Left cardiac atrium (tissue), 4 donors: ENCODE results near the gene LSM7. TPM values are rescaled to one million over a fixed set of nuclear protein-coding genes. Genes with fewer than 3 reads are reported as not detected.

Source experiments
- ATAC-seq, 2 donors: fragments of 200-7000 bp; cut with Tn5 transposase; one replicate each; pipeline ENCODE4 v1.9.1; 2020; ENCODE audit warnings: mild to moderate bottlenecking in 2 of 2, moderate library complexity in 2 of 2
- DNase-seq: peaks from one replicate; pipeline ENCODE4 v3.0.0-alpha.2; 2020
- intact Hi-C, 2 donors: fragments of 100-400 bp; cut with DNase I; formaldehyde crosslinking; loops; one replicate each; pipeline versions ENCODE4 v1.14.1 to v1.15.1; 2022 to 2023
- total RNA-seq, 2 donors: library from RNA; stranded (reverse); fragmentation: NEBNext Ultra II Directional; extraction: Animal tissue kit (Norgen Biotek cat#: 25700); gene quantifications; one replicate each; pipeline ENCODE4 v1.2.1, GENCODE V29; 2021
- donor health status: DM: no; HTN: yes; CAD: no.
- donor health status: DM: no; HTN: yes; CAD: no; lungs with severe emphysema.
- donor health status: DM: yes; HTN: yes; CAD: no.
- donor health status: Dilated cardiomyopathy.

LSM7 gene
- total RNA-seq, 2 donors from 2014 or later = 43.6 to 47.7 TPM

DNA sequence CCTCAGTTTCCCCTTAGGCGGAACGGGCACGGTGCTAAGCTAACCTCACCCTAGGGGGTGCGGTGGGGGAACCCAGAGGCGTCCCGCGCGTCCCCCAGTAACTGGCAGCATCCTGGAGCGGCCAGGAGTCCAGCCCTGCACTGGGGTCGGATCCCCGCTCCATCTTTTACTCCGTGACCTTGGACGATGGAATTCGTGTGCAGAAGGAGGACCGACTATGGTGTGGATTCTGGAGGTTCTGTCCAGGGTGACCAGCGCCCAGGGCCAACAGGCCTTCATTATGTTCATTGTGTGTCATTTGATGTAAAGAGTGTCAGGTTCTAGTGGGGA, 728 bp upstream of the LSM7 start:
- intact Hi-C loops = no loop called here
- ATAC-seq (peak in 1 of 2 donors; percentile 10), DNase-seq (no peak)

DNA sequence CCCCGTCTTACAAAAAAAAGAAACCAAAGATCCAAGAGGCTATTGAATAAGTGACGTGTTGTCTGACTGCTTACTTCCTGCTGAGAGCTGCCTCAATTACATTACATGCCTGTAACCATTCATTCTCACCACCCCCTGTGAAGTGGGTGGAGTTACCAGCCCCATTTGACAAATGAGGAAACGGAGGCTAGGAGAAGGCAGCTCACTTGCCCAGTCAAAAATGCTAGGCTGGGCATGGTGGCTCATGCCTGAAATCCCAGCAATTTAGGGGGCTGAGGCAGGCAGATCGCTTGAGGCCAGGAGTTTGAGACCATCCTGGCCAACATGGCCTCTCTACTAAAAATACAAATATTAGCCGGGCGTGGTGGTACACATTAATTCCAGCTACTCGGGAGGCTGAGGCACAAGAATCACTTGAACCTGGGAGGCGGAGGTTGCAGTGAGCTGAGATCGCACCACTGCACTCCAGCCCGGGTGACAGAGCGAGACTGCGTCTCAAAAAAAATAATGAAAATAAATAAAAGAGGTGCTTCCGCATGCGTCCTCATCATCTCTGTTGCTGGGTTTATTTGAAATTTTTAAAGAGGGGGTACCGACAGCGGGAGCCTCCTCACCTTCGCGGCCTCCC, 499 bp downstream of the LSM7 start:
- ATAC-seq (peak; percentile 19 to 58), DNase-seq (no peak)
- intact Hi-C loops = no loop called here

DNA sequence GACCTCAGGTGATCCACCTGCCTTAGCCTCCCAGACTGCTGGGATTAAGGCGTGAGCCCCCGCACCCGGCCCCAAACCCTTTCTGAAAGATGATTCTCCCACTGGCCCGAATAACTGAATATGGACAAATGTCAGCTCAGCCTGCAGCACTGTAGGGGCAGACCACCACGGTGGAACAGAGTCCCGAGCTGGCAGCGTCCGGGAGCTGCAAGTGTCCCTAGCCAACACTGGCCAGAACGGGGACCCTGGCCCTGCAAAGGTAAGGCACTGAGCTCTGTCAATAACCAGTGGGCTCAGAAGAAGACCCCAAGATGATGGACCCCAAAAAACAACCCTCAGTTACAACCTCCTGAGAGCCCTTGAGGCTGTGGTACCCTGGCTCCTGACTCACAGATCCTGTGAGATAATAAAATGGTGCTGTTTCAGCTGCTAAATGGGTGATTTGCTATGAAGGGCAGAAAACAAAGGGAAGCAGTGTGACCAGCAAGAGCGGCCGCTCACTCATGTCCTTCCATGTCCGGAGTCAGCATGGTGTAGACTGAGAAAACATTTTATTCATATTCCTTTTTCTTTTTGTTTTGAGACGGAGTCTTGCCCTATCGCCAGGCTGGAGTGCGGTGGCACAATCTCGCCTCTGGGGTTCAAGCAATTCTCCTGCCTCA, 1.6 kb downstream of the LSM7 start:
- ATAC-seq (no peak), DNase-seq (no peak)
- intact Hi-C loops = no loop called here

DNA sequence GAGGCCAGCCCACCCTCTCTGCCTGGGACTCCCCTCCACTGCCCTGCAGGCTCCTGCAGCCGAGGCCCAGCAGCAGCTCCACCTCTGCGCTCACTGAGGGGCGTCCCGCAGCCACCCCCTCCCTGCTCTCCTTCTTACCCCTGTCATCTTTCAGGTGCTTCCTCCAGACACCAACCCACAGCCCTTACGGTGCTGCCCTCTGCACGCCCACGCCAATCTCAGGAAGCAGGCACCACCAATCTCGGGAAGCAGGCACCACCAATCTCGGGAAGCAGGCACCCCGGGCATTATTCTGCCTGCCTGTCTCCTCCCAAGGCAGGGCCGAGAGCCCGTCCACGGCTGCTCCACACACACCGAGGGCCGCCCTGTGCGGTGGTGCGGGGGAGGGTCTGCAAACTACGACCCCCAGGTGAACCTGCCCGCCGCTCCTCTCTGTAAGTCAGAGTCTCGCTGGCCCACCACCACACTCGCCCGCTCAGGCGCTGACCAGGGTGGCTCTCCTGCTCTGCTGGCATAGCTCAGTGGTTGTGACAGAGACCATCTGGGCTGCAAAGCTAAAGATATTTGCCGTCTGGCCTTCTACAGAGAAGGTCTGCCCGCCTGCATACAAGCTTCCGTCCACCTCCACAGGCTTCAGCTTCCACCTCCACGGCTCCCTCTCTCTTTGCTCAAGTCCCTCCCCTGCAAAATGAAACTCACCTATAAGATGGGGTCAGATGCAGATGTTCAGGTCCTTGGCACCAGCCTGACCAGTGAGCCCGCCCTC, 2.9 kb downstream of the LSM7 start:
- ATAC-seq (no peak), DNase-seq (no peak)
- intact Hi-C loops = no loop called here

DNA sequence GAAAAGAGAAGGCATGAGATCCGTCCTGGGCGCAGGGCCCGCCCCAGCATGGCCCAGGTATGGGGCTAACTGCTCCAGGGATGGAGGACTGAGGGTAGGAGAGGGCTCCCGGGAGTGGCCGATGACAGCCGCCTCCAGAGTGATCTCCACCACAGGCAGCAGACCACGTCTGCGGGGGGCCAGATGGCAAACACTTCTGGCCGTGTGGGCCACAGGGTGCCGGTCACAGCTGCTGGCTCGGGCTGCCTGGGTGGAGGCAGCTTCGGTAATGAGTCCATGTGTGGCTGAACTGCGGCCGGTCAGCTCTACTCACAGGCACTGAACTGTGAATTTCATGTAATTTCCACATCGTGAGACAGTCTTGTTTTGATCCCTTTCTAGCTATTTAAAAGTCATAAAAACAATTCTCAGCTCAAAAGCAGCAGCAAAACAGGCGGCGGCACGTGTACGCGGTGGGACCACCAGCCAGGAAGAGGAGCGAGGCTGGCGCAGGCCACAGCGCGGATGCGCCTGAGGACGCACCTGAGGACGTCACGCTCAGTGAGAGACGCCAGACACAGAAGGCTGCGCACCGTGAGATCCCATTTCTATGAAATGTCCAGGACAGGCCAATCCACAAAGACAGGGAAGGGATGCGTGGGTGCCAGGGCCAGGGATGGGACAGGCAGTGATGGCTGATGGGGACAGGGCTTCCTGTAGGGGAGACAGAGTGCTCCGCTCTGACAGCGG, 4.0 kb downstream of the LSM7 start:
- no peak for ATAC-seq
- intact Hi-C loops = no loop called here
- DNase-seq = no peak

DNA sequence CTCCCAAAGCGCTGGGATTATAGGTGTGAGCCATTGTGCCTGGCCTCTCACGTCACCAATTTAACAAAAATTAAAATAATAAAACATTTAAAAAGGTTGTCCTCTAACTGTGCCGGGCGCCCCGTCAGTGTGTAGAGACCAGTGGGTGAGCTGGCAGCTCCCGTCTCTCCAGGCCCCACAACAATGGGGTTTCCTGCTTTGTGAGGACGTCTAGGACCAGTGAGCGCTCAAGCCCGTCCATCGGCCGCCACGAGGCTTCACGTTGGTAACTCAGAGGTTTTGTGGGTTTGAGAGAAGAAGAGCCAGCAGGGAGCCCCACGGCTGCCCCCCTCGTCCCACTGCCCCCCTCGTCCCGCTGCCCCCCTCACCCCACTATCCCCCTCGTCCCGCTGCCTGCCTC, 4.7 kb downstream of the LSM7 start:
- no peak for ATAC-seq
- intact Hi-C loops = no loop called here
- no peak for DNase-seq

DNA sequence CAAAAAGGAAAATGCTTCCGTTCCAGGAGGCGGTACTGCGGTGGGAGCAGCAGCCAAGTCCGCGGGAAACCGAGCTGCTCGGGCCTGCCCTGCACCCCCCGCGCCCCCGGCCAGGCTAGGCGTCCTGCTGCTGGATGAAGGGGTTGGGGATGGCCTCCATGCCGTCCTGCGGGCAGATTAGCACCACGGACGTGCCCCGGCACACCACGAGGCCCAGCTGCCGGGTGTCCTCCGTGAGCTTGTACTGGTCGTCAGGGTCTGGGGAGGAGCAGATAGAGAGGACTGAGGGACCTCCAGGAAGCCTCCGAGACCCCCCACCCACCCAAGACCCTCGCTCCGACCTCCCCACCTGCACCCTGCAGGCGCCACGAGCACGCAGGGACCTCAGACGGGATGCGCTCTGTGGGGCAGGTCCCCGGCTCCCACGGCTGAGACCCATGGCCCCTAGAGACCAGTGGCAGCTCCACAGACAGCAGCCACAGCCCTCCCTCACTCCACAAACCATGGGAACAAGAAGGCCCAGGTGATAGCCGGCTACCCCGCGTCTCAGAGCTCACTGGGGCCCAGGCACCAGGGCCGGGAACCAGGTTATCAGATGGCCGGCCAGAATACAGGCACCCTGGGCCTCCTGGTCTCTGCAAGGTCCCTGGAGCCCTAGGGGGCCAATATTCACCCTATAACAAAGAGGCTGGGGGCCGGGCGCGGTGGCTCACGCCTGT, 6.7 kb downstream of the LSM7 start:
- ATAC-seq (no peak), DNase-seq (no peak)
- intact Hi-C loops = no loop called here

DNA sequence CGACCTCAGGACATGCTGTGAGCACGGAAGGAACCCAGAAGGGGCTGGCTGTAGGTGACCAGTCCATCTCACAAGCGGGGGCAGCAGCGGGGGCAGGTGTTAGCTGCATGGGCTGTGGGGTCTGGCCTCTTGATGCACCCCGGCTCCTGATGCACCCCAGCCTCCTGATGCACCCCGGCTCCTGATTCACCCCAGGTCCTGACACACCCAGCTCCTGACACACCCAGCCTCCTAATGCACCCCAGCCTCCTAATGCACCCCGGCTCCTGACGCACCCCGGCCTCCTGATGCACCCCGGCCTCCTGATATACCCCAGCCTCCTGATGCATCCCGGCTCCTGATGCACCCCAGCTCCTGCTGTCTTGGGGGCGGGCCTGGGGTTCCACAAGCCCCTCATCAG, 7.4 kb downstream of the LSM7 start:
- no peak for ATAC-seq
- no peak for DNase-seq
- intact Hi-C loops = no loop called here

DNA sequence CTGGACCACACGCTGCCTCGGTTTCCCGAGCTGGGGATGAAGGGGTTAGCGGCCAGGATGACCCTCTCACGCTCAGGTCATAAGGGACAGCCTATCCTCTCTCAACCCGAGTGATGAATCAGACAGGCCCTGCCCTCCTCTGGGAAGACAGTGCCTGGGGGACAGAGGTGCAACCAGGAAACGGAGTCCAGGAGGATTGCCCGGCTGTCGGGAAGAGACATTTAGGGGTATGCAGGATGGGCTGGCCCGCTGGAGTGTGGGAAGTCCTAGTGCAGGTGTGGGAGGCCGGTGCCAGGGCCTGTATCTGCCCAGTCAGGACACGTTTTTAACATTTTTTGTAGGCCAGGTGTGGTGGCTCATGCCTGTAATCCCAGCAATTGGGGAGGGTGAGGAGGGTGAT, 8.3 kb downstream of the LSM7 start:
- no peak for ATAC-seq
- DNase-seq = no peak
- intact Hi-C loops = no loop called here

DNA sequence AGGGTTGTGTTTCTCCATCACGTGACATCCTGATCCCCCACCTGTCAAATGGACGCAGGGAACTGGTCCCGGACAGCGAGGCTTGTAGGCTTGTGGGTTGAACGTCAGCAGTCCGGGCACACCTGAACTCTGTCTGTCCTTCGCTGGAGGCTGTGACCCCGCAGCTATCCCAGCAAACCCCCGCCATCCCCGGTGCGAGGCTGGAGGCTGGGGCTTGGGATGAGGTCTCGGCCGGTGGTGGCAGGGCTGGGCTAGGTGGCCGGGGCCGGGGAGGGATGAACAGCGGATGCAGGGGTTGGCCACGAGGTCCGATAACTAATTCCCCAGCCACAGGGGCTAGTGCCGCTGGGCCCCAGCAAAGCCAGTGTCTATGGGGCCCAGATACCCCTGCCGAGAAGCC, 8.8 kb downstream of the LSM7 start:
- DNase-seq = no peak
- no peak for ATAC-seq
- intact Hi-C loops = loop anchor here (5.0 to 10.0 kb wide), 3 partner anchors 47 to 165 kb away; partner anchors contain the start of gene AP3D1 (in 1 of the 2)

DNA sequence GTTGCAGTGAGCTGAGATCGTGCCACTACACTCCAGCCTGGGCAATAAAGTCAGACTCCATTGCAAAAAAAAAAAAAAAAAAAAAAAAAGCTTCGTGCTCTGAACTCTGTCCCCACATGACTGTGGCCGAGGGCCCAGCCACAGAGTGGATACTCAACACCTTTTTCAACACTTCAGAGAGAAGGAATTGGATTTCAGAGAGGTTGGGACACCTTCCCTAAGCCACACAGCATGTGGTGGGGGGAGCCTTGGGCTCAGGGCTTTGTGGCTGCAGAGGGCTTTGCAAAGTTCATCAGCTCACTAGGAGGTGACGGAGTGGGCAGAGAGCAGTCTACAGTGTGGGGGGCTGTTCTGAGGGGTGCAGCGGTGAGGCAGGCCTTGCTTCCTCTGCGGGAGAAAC, 9.5 kb downstream of the LSM7 start:
- DNase-seq (no peak), ATAC-seq (no peak)
- intact Hi-C loops = loop anchor here (5.0 to 10.0 kb wide), 3 partner anchors 47 to 164 kb away; partner anchors contain the start of gene AP3D1 (in 1 of the 2)

DNA sequence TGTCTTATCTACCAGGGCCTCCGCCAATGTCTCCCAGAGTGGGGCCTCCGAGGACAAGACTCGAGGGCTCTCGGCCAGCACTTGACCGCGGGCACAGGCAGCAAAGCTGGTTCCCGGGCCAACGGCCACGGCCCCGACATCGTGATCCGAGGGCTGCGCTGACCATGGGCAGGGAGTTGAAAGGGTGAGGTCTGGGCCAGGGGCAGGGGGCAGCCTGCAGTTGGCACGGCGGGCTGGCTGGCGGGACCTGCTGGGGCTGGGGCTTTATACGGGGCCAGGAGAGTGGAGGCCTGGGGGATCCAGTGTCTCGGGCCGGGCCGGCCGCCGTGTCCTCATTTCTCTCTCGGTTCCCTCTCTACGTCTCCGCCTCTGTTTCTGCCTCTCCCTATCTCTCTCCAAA, 10.6 kb downstream of the LSM7 start:
- intact Hi-C loops = loop anchor here (5.0 to 10.0 kb wide), 3 partner anchors 45 to 163 kb away; partner anchors contain the start of gene AP3D1 (in 1 of the 2)
- ATAC-seq (no peak), DNase-seq (no peak)

DNA sequence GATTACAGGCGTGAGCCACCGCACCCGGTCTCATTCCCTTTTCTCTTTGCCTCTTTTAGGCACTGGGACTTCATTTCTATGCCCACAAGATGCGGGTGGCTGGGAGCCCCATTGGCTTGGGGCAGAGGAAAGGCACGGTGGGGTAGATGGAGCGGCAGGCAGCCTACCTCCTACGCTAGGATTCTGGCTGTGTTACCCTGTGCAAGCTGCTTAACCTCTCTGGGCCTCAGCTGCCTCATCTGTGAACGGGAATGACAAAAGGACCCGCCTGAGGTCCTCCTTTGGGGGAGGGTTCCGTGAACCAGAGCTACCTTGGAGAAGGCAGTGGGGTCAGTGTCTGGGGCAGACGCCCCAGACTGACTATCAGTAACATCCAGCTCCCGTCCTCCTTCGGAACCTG, 11.1 kb downstream of the LSM7 start:
- DNase-seq = no peak
- intact Hi-C loops = loop anchor here (5.0 to 10.0 kb wide), 3 partner anchors 45 to 162 kb away; partner anchors contain the start of gene AP3D1 (in 1 of the 2)
- no peak for ATAC-seq

DNA sequence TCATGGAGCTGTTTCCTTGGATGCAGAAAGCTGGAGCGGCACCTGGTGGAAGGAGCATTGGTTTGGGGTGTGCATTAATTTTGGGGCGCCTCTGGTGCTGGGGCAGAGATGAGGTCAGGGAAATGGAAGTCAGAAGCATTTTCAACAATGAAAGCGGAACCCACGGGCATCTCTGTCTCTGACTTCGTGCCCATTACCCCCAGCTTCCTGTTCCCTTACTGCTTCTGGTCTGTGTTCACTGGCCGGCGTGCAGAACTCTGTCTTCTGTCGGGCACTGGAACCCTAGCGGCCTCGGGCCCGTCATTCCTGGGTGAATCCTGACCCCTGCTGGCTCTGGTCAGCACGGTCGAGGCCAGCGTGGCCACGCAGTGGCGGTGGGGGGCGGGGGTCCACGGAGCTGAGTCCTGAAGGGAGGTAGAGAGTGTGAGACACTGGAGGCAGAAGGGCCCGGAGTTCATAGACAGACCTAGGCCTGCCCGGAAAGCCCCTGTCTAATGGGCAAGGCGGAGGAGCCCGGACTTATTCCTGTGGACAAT, 12.5 kb downstream of the LSM7 start:
- peak; percentile 75 for DNase-seq
- peak; percentile 91 to 93 for ATAC-seq
- intact Hi-C loops = loop anchor here (5.0 to 10.0 kb wide), 3 partner anchors 44 to 161 kb away; partner anchors contain the start of gene AP3D1 (in 1 of the 2)

DNA sequence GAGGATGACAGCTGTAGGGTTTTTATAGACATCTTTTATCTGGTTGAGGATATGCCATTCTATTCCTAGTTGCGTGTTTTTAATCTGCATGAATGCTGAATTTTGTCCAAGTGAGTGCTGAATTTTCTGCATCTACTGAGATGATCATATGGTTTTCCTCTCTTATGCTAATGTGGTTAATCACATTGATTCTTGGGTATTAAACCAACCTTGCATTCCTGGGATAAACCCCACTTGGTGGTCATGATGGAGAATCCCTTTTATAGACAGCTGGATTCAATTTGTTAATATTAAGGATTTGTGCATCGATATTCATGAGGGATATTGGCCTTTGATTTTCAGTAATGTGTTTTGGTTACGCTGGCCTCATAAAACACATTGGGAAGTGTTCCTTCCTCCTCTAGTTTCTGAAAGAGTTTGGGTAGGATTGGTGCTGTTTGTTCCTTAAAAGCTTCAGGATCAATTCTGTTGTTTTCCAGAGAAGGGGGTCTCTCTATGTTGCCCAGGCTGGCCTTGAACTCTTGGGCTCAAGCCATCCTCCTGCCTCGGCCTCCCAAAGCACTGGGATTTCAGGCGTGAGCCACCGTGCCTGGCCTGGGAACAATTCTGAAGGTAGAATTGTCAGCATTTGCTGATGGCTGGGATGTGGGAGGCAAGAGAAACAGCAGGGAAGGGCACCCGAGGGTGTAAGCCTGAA, 13.1 kb downstream of the LSM7 start:
- DNase-seq = no peak
- intact Hi-C loops = loop anchor here (5.0 to 10.0 kb wide), 3 partner anchors 43 to 160 kb away; partner anchors contain the start of gene AP3D1 (in 1 of the 2)
- no peak for ATAC-seq

DNA sequence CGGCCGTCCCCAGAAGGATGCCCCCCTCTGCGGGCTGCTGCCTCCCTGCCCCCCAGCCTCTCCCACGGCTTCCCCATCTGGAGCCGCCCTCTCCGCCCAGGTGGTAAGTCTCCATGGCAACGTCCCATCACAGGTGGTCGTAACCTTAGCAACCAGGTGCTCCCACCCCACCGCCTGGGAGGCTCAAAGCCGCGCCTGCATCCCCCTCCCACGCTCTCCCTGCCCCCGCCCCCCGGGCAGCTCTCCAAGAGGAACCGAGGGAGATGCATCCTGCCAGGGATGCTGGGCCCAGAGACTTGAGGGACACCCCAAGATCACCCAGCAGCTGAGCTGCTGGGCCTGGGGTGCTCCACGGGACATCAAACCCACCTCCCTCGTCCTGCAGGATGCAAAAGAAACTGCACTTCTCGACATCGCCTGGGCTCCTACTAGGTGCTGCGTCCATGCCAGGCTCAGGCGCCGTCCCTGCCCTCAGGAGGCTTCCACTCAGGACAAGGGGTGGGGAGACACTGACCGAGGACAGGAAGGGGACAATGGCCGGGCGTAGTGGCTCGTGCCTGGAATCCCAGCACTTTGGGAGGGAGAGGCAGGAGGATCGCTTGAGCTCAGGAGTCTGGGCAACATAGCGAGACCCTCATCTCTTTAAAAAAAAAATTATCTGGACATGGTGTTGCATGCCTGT, 15.4 kb downstream of the LSM7 start:
- ATAC-seq (no peak), DNase-seq (no peak)
- intact Hi-C loops = loop anchor here in 1 of 2 donors (10.0 kb wide), 1 partner anchor 158 kb away; the partner anchor contains the start of gene AP3D1

DNA sequence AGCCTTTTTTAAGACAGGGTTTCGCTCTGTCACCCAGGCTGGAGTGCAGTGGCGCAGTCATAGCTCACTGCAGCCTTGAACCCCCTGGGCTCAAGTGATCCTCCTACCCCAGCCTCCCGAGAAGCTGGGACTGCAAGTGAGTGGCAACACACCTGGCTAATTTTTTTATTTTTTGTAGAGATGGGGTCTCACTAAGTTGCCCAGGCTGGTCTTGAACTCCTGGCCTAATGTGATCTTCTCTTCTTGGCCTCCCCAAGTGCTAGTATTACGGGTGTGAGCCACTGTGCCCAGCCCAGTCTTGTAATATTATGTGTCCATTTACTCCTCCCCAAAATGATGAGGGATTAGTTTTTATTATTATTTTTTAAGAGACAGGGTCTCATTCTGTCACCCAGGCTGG, 17.3 kb downstream of the LSM7 start:
- intact Hi-C loops = loop anchor here in 1 of 2 donors (10.0 kb wide), 1 partner anchor 156 kb away; the partner anchor contains the start of gene AP3D1
- no peak for DNase-seq
- no peak for ATAC-seq
